ENCODE data around the gene IGFLR1.
A peak's percentile ranks its signal among the peaks of the same experiment; 100 is the strongest.
"Not testable (repeated sequence)": the region's sequence is repeated elsewhere in the genome, so short reads cannot be mapped to it uniquely, and the experiment has no call there.

The IGFLR1 gene

GRCh38 chr19:35777086-35777841 lies 35.0 kb upstream of the IGFLR1 start:
- DNase-seq (ENCODE audit: low spot score): no peak

- DNase-seq (ENCODE audit: low spot score): no peak
These were observed 34.0 kb upstream of the IGFLR1 start for GRCh38 chr19:35776102-35776788.

GRCh38 chr19:35775298-35776101 lies 33.2 kb upstream of the IGFLR1 start, which contains the start of gene ARHGAP33:
TSS of gene ARHGAP33 (plus strand) at chr19:35775564. CDS start at chr19:35775659, 95 bp downstream.
- DNase-seq (ENCODE audit: low spot score): peak; percentile 98

GRCh38 chr19:35775046-35775297 lies 32.7 kb upstream of the IGFLR1 start:
- DNase-seq (ENCODE audit: low spot score): no peak

GRCh38 chr19:35774274-35775045 lies 32.2 kb upstream of the IGFLR1 start:
- no peak for DNase-seq (ENCODE audit: low spot score)

- DNase-seq (ENCODE audit: low spot score): no peak
These were observed 31.0 kb upstream of the IGFLR1 start for GRCh38 chr19:35773020-35773806.

GRCh38 chr19:35772362-35772761 lies 30.1 kb upstream of the IGFLR1 start:
- not testable (repeated sequence) for DNase-seq (ENCODE audit: low spot score)

GRCh38 chr19:35768082-35768421 lies 25.8 kb upstream of the IGFLR1 start:
- DNase-seq (ENCODE audit: low spot score): no peak

GRCh38 chr19:35767288-35768081 lies 25.2 kb upstream of the IGFLR1 start:
- DNase-seq (ENCODE audit: low spot score): no peak

GRCh38 chr19:35766571-35767104 lies 24.4 kb upstream of the IGFLR1 start:
- DNase-seq (ENCODE audit: low spot score): no peak

- no peak for DNase-seq (ENCODE audit: low spot score)
These were observed 22.4 kb upstream of the IGFLR1 start for GRCh38 chr19:35764432-35765315.

- no peak for DNase-seq (ENCODE audit: low spot score)
These were observed 18.6 kb upstream of the IGFLR1 start for GRCh38 chr19:35760711-35761349.

- no peak for DNase-seq (ENCODE audit: low spot score)
These were observed 17.4 kb upstream of the IGFLR1 start for GRCh38 chr19:35759697-35760096.

GRCh38 chr19:35757749-35758608 lies 15.7 kb upstream of the IGFLR1 start, which contains the start of gene PROSER3:
TSS of gene PROSER3 (plus strand) at chr19:35758176. CDS start at chr19:35758216, 40 bp downstream.
- peak; percentile 99 for DNase-seq (ENCODE audit: low spot score)

GRCh38 chr19:35757231-35757748 lies 15.0 kb upstream of the IGFLR1 start:
- no peak for DNase-seq (ENCODE audit: low spot score)

GRCh38 chr19:35756377-35757230 lies 14.4 kb upstream of the IGFLR1 start, which contains the start of gene HSPB6:
TSS of gene HSPB6 (minus strand) at chr19:35757029. CDS start at chr19:35757008, 21 bp downstream.
- no peak for DNase-seq (ENCODE audit: low spot score)

Measured in germinal center (tissue), 1 donor.